ENCODE results near the gene F2. TPM values are rescaled to one million over a fixed set of nuclear protein-coding genes. Genes with fewer than 3 reads are reported as not detected.
"Not testable (repeated sequence)": the region's sequence is repeated elsewhere in the genome, so short reads cannot be mapped to it uniquely, and the experiment has no call there.

F2 gene
- total RNA-seq, 1 experiment from 2014 or later = not detected

DNA sequence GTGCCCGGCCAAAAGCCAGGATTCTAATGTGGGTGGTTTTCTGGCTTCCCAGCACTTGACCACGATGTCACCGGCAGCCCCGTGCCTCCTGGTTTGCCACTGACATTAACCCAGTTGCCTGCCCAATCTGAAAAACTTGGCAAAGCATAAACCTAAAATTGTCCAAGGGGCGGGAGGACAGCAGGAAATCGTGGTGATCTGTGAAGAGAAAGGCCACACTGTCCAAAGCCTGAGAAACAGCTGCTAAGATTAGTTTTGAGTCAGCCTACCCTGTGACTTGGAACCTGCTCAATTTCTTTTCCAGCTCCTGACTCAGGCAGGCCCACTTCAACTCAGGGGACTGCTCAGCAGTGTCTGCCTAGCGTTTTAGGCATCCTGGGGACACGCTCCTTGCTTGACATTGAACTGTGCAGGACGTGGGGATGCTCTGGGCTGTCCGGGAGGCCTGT lies 8.2 kb upstream of the F2 start:
- H3K36me3 Mint-ChIP-seq (ENCODE audit: insufficient read depth, unreplicated experiment) = peaks cover 15% of the 10 kb centered on the region
- intact Hi-C loops (cut with micrococcal nuclease) = no loop called here
- no peaks in the 10 kb centered on the region for H3K27me3 Mint-ChIP-seq (ENCODE audit: insufficient read depth, unreplicated experiment)
- no peaks in the 10 kb centered on the region for H3K9me3 Mint-ChIP-seq (ENCODE audit: unreplicated experiment)
- no peak overlapping the region for H3K27ac Mint-ChIP-seq (ENCODE audit: low read depth, unreplicated experiment)
- peak; percentile 31 for DNase-seq (ENCODE audit: unreplicated experiment)
- CTCF ChIA-PET = interaction anchor here (0.6 to 0.7 kb wide), 2 partner anchors 92 to 610 kb away, joined by 3 read pairs; no protein-coding TSS in a partner anchor
- H3K4me1 Mint-ChIP-seq (ENCODE audit: insufficient read depth, unreplicated experiment) = no peaks in the 10 kb centered on the region
- TF ChIP-seq, protein P1, sequence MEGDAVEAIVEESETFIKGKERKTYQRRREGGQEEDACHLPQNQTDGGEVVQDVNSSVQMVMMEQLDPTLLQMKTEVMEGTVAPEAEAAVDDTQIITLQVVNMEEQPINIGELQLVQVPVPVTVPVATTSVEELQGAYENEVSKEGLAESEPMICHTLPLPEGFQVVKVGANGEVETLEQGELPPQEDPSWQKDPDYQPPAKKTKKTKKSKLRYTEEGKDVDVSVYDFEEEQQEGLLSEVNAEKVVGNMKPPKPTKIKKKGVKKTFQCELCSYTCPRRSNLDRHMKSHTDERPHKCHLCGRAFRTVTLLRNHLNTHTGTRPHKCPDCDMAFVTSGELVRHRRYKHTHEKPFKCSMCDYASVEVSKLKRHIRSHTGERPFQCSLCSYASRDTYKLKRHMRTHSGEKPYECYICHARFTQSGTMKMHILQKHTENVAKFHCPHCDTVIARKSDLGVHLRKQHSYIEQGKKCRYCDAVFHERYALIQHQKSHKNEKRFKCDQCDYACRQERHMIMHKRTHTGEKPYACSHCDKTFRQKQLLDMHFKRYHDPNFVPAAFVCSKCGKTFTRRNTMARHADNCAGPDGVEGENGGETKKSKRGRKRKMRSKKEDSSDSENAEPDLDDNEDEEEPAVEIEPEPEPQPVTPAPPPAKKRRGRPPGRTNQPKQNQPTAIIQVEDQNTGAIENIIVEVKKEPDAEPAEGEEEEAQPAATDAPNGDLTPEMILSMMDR (IDR thresholded peaks at IDR 0.05; ENCODE audit: unreplicated experiment) = no peak
- H3K4me3 Mint-ChIP-seq (ENCODE audit: unreplicated experiment) = no peak overlapping the region
- POLR2A ChIA-PET = interaction anchor here (0.6 to 4.0 kb wide), 3 partner anchors 10 to 1005 kb away, joined by 3 to 23 read pairs (median 3); partner anchors contain the start of genes ARHGAP1, RAPSN and ZNF408
- no TSS peak for BruUV-seq (replicated peaks)

DNA sequence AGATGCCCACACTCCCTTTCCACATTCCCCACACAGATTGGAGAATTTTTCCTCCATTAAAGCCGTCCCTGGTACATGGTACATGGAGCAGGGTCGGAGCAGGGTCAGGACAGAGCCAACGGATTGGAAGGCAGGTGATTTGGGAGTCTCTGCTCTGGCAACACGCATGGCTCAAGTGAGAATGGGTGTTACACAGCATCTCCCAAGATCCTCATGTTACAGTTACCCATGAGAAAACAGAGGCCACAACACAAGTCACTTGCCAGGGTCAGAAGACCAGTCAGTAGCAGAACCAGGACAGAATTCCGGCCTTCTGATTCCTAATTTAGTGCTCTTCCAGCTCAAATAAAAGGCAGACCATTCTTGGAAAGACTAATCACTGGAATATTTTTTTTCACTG lies 7.7 kb upstream of the F2 start:
- POLR2A ChIA-PET = interaction anchor here (0.9 to 4.0 kb wide), 2 partner anchors 11 to 738 kb away, joined by 3 to 23 read pairs; partner anchors contain the start of genes ARHGAP1, RAPSN and ZNF408
- H3K36me3 Mint-ChIP-seq (ENCODE audit: insufficient read depth, unreplicated experiment) = peaks cover 11% of the 10 kb centered on the region
- H3K27me3 Mint-ChIP-seq (ENCODE audit: insufficient read depth, unreplicated experiment) = no peaks in the 10 kb centered on the region
- H3K4me1 Mint-ChIP-seq (ENCODE audit: insufficient read depth, unreplicated experiment) = no peaks in the 10 kb centered on the region
- no peaks in the 10 kb centered on the region for H3K9me3 Mint-ChIP-seq (ENCODE audit: unreplicated experiment)
- no TSS peak for BruUV-seq (replicated peaks)
- TF ChIP-seq, protein P1 (IDR thresholded peaks at IDR 0.05; ENCODE audit: unreplicated experiment) = no peak
- intact Hi-C loops (cut with micrococcal nuclease) = no loop called here
- no peak overlapping the region for H3K4me3 Mint-ChIP-seq (ENCODE audit: unreplicated experiment)
- no peak overlapping the region for H3K27ac Mint-ChIP-seq (ENCODE audit: low read depth, unreplicated experiment)
- CTCF ChIA-PET = interaction anchor here (0.6 to 0.7 kb wide), 2 partner anchors 93 to 610 kb away, joined by 3 read pairs; no protein-coding TSS in a partner anchor
- no peak for DNase-seq (ENCODE audit: unreplicated experiment)

- ChIA-PET POLR2A (interaction anchor here (0.6 to 4.0 kb wide), 2 partner anchors 13 to 38 kb away, joined by 3 to 23 read pairs; partner anchors contain the start of genes ARHGAP1 and ZNF408), CTCF (no interaction called here)
- TF ChIP-seq, protein P1 (IDR thresholded peaks at IDR 0.05; ENCODE audit: unreplicated experiment) = no peak
- H3K9me3 Mint-ChIP-seq (ENCODE audit: unreplicated experiment) = no peaks in the 10 kb centered on the region
- BruUV-seq (replicated peaks) = no TSS peak
- H3K27ac Mint-ChIP-seq (ENCODE audit: low read depth, unreplicated experiment) = no peak overlapping the region
- no peak overlapping the region for H3K4me3 Mint-ChIP-seq (ENCODE audit: unreplicated experiment)
- DNase-seq (ENCODE audit: unreplicated experiment) = no peak
- intact Hi-C loops (cut with micrococcal nuclease) = no loop called here
- H3K27me3 Mint-ChIP-seq (ENCODE audit: insufficient read depth, unreplicated experiment) = no peaks in the 10 kb centered on the region
- H3K4me1 Mint-ChIP-seq (ENCODE audit: insufficient read depth, unreplicated experiment) = no peaks in the 10 kb centered on the region
- H3K36me3 Mint-ChIP-seq (ENCODE audit: insufficient read depth, unreplicated experiment) = peaks cover 8% of the 10 kb centered on the region
Observed at GRCh38 chr11:46712874-46713576, 6.0 kb upstream of the F2 start.

- H3K4me1 Mint-ChIP-seq (ENCODE audit: insufficient read depth, unreplicated experiment); DNase-seq (ENCODE audit: unreplicated experiment); H3K27me3 Mint-ChIP-seq (ENCODE audit: insufficient read depth, unreplicated experiment); H3K9me3 Mint-ChIP-seq (ENCODE audit: unreplicated experiment); BruUV-seq (replicated peaks); H3K27ac Mint-ChIP-seq (ENCODE audit: low read depth, unreplicated experiment); POLR2A ChIA-PET; H3K36me3 Mint-ChIP-seq (ENCODE audit: insufficient read depth, unreplicated experiment); H3K4me3 Mint-ChIP-seq (ENCODE audit: unreplicated experiment); intact Hi-C loops (cut with micrococcal nuclease): not testable (repeated sequence)
- CTCF ChIA-PET = interaction anchor here (0.7 kb wide), 1 partner anchor 12 kb away, joined by 3 read pairs; no protein-coding TSS in a partner anchor
Observed at GRCh38 chr11:46717825-46718154, 1.2 kb upstream of the F2 start.
